HG02870 (cell line): ENCODE measurements around the gene PITRM1.

Source experiments
- ATAC-seq: cut with Tn5 transposase; IDR thresholded peaks from one replicate; pipeline ENCODE4 v1.9.1; 2021; ENCODE audit warnings: mild to moderate bottlenecking, moderate library complexity; ENCODE audit not compliant: unreplicated experiment

The PITRM1 gene

DNA sequence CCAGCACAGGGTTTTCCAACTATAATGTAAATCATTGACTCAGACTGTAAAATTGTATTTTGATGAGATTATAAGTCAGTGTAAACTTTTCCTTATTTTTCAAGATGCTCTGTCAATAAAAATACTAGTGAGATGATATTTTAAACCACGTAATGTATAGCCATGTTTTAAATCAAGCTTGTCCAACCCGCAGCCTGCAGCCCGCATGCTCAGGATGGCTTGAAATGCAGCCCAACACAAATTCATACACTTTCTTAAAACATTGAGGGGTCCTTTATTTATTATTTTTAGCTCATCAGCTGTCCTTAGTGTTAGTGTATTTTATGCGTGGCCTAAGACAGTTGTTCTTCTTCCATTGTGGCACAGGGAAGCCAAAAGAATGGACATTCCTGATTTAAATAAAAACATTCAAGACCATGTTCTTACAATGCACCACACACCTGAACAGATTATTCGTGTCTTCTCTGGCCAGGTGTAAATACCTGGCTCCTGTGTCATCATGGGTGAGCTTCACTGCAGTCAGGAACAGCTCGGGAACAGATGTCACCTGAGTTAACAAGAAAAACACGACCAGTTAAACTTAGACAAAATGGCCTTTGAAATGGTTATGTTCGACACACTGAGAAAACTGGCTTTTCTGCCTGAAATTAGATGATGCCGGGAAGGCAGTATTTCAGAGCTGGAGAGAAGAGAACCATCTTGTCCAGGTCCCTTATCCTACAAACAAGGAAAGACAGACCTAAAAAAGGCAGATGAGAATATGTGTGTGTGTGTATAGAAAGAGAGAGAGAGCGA, 5.9 kb downstream of the PITRM1 start:
- ATAC-seq = no peak

DNA sequence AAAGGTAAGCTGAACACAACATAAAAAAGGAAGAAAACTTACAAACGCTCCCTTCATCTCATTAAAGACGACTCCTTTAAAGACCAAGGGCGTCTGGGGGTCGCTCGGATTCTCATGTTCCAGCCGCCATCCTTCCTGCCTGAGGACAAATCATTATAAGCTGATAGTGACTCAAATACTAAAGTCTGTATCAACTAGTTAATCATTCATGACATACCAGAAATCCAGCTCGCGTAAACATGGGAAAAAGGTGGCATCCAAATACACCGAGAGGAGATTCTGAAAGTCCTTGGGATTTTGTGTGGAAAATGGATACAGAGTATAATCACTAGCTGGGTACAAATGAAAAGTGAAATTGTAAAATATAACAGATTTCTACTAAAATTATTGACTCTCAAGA, 7.4 kb downstream of the PITRM1 start:
- ATAC-seq = no peak

DNA sequence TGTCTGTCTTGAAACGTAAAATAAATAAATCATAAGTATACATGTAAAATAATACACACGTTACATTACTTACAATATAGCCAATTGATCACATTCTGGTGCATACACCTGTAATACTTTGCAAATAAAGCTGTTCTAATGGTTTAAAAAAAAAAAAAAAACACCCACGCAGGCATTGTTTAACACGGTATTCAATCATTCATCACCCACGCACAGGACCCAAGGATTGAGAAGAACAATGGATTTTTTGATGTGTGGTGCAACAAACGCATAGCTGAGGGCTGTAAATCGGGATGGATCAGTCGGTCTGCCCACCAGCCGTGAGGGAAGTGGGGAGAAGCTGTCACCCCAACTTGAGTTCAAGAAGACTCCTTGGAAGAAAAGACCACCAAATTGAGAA, 8.7 kb downstream of the PITRM1 start:
- no peak for ATAC-seq

DNA sequence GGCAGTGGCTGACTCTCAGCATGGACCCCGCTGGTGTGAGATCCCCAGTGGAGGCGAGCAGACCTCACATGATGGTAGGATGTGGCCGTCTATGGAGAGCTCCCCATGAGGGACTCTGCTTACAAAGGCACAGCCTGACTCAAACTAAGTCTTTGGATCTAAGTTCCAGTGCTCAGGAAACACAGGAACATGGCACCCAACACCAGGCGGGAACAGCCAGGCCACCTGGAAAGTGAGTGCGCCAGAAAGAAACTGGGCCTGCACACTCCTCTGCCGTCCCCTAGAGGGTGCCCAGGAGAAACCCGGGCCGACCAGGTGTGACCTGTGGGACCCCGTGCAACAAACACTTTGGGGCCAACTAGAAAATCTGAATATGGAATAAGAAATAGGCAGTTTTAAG, 10.0 kb downstream of the PITRM1 start:
- no peak for ATAC-seq

DNA sequence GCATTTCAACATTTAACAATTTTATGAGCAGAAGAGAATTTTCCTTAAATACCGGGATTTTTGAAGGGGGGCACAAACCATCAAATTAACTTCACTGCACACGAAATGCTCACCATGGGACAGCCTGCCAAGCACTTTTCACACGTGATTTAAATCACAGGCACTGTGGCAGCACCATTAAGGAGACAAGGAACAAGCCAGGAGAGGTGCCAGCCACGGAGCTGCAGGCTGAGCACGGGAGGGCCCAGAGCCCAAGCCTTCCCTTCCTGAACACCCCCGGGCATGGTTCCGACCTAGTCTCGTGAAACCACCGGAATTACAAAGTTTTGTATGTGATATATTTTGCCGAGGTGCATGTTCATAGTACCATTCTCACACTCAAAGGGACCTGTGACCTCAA, 13.4 kb downstream of the PITRM1 start:
- no peak for ATAC-seq

DNA sequence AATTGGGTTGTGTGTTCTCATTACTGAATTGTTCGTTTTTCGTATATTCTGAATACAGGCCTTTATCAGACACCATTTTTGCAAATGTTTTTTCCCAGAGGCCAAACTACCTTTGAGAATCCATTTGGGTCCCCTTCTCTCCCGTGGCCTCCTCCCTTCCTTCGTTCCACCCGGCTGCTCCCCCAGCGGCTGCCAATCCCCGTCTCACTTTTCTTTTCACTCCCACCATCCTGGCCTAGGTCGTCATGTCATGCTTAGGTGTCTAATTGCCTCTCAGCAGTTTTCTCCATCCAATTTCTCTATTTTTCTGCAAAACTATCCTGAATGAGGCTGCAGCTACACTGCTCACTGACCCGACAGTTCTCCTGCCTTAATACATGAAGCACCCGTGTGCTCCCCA, 17.9 kb downstream of the PITRM1 start:
- ATAC-seq = no peak

DNA sequence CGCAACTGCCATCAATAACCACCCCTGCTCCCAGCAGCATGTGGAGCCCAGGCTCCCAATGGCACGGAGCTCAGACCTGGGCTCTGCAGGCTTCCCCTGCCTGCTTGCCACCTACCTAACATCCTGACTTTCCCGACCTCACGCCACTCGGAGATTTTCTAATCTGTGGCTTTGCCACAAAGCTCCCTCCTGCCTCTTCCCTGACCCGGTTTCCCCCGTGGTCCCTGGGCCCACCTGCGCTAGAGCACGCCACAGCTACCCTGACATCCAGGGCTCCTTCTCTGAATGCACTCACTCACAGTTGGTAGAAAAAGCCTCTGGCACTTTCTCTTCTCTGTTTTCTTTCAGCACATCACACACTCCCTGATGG, 20.0 kb downstream of the PITRM1 start:
- no peak for ATAC-seq

DNA sequence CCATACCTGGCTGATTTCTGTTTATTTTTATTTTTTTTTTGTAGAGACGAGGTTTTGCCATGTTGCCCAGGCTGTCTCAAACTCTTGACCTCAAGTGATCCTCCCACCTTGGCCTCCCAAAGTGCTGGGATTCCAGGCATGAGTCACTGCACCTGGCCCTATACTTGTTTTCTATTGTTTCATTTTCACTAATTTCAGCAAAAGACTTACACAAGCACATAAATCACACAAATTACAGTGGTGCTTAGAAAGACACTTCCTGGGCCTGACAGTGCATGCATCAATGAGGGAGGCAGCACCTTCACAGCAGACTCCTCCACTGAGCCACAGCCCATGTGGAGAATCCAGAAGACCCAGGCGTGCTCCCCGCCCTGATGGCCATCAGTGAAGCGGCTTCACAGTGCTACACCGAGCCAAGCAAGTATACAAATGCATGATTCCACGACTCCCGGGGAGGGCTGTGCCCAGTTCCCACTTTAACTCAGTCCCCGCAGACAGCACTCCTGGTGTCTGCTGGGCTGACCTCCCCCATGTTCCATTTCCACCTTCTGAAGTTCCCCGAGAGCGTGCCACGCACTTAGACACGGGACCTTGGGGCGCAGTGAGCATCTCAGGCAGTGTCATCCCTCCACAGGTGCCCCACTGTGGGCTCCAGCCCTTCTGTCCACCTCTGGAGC, 20.6 kb downstream of the PITRM1 start:
- ATAC-seq = no peak

DNA sequence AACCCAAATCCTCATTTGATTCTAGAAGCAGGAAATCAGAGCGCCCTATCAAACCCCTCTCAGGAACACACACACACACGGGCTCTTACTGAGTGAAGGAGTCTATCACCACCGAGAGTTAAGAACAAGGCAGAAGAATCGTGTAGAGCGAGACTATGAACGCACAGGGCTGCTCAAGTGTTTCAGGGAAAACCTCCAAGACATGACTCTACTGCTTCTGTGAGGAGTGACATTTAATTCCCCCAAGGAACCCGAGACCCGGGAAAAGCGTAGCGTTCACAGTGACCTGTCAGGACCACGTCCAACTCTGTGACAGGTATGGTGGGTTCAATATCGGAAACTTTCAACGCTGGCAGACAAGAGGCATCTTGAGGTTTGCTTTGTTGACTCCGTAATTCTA, 21.6 kb downstream of the PITRM1 start:
- no peak for ATAC-seq

DNA sequence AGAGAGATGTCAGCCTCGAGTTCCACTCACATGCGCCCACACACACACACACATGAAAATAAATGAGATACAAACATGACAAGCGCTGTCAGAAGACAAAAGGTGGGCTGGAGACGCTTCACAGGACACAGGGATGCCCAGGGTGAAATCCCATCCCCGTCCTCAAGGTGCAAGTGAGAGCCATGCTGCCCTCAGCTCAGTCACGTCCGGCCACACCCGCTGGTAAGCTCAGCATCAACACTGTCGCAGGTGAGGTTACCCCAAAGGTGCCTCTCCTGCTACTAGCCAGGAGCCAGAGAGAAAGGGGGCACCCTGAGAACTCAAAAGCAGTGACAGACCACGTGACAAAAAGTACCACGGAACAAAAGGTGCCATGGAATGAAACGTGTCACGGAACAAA, 22.2 kb downstream of the PITRM1 start:
- ATAC-seq = no peak

DNA sequence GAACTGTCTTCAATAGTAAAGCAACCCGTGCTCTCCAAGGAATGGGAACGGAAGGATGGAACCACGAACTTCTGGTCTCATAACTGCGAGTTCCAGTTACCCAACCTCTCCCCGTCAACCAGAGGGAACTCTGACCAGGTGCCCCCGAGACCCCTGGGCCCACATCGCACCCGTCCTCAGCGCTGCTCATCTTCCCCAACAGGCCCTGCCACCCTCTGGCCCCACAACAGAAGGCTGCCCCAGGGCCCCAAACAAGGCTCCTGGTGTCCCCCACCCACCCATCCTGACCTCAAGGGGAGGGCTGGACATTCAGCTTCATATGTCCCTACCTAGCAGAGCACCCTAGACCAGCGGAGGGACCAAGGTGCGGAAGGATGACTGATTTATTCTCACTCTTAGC, 22.7 kb downstream of the PITRM1 start:
- no peak for ATAC-seq

DNA sequence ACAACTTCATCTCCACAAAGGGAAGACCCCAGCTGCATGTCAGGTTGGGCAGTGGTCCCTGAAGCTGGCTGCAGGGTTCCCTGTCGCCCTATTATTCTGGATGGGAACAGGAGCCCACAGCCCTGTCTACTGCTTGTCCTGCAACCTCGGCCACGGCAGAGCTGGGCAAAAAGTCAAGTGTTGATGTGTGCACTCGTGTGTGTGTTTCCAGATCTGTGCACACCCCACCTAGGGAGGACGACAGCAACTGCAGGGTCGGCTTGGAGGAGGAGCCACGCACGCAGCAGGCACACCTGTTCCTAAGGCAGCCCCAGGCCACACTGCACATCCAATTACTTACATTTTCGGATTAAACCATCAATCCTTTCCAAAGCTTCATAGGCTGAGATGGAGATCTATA, 23.6 kb downstream of the PITRM1 start:
- no peak for ATAC-seq

DNA sequence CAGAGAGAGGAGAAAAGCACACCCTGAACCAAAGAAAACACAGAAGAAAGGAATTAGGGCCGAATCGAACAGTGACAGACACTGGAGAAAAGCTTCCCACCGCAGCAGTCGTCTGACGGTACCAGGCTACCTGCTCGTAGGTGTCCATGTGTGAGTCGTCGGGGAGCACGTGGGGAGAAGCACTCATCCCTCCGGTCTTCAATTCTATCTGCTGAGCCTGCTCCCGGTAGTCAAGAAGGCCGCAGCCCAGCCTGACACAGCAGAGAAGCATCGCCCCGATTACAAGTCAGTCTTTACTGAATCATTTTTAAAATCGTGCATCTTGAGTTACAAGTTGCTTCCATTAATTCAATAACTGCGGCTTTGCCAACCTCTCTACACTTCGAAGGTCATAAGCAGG, 24.5 kb downstream of the PITRM1 start:
- ATAC-seq = no peak

DNA sequence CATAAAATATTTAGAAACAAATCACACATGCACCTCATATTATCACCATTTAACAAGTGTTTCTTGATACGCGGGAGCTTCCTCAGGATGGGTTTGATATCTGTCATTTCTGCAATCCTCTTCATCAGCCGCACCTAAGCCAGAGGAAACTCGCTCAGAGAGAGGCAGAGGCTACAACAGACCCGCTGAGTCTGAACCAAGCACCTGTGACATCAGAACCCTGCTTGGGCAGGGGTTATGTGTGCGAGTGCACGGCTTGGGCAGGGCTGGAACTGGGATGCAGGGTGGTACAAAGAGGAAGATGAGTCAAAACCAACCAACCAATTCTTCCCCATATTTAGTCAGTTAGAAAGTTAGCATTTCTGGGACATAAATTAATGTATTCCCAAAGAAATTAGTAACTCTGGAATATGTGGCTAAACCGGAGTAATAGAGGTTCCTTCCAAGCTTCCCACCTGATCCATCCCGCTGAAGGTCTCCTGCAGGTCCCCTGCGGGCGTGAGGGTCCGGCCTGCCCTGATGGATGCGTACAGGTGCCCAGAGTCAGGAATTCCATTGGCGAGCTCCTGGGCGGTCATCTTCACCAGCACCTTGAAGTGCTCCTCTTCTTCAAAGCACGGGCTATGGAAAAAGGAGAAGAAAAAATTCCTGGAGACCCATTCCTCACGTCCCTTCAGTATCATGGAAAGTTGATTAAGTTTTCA, 25.3 kb downstream of the PITRM1 start:
- ATAC-seq = no peak

DNA sequence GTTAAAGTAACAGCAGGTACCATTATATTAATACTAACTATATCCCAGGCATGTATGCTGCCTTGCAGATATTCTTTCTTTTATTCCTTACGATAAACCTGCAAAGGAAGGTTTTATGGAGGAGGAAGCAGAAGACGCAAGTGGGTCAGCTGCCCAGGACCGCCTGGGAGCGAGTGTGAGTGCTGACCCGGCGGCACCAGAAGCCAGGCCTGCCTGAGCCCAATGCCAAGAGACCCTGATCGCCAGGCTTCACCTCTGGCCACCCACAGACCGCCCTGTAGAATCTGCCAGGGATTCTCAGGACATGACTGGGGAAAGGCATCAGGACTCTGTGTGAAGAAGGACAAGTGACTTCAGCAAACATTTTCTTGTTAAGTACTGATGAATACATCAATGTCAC, 26.3 kb downstream of the PITRM1 start:
- no peak for ATAC-seq

DNA sequence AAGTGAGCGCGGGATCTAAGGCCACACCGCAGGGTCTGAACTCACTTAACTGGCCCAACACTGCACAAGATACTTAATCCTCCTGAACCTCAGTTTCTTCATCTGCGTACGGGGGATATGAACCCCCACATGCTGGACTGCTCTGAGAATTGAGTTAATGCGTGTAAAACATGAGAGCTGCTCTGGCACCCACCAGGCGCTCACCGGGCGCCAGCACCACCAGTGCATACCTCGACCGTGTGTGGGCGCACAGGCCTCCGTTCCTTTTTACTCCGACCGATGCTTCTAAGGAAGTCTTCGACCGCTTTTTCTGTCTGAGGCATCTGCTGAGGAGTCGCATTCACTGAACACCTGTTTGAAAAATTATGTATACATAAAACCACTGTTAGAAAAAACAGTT, 27.2 kb downstream of the PITRM1 start:
- ATAC-seq = no peak

DNA sequence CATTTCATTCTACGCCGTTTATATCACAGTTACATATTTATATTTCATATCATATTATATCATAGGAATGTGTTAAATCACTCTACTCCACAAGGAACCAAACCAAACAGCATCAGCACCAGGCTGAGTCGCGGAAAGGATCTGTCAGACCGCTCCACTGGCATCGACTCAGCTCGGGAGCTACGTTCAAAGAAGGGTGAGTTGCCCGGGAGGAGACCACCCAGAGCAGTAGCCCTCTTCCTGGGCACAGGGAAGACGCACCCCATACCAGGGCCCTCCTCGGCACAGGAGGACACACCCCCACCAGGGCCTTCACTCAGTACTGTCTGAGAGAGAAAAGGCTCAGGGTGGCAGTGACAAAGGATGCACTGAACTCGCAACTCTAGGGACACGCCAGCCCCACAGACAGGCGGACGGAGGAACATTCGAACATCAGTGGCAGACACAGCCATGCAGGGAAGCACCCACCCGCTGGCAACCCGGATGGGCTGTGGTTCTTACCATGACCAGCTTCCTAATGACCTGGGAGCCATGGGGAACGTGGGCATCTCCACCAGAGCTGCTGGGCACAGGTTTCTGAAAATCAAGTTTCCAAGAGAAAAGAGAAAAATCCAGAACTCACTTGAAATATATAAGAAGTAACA, 28.7 kb downstream of the PITRM1 start:
- no peak for ATAC-seq

DNA sequence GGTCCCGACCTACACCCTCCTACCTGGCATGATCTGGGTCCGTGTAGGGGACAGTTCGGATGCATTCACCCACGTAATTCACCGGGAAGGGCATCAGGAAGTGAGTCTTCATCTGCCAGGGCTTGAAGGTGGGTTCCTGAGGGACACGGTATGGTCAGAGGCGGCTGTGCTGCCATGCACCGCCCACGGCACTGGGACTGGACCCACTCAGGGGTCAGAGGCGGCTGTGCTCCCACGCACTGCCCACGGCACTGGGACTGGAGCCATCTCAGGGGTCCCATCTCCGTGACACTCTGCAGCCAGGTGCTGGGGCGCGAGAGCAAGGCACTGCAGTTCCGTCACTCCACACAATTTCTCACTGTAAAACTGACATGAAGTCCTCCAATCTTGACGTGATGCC, 29.2 kb downstream of the PITRM1 start:
- no peak for ATAC-seq

DNA sequence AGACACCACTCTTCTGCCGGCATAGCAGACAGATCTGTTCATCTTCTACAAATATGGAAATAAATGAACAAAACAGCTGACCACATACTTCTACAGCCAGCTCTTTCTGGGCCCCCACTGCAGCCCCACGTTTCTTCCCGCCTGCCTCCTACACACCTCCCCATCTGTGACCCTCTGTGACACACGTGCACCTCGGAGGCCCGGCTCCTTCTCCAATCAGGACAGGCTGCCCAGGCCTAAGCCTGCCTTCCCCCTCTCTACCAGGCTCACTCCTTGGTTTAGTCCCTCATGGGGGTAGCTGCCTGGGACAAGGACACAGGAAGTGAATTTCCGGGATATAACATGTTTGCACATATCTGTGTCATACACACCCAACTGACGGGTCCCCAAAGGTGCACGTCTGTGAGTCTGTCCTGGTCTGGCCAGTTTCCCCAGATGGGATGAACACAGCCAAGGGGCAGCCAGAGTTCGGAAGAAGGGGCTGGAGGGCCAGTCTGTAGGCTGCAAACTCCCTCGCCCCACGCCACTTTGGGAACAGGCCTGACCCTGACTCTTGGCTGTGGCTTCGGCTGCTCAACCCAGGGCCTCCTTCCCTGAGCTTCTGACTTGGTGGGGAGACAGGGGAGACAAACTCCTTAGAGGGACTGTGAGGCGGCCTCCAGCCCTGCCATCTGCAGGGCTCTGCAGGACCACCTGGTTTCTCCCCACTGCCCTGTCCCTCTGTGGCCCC, 30.3 kb downstream of the PITRM1 start:
- ATAC-seq = no peak

DNA sequence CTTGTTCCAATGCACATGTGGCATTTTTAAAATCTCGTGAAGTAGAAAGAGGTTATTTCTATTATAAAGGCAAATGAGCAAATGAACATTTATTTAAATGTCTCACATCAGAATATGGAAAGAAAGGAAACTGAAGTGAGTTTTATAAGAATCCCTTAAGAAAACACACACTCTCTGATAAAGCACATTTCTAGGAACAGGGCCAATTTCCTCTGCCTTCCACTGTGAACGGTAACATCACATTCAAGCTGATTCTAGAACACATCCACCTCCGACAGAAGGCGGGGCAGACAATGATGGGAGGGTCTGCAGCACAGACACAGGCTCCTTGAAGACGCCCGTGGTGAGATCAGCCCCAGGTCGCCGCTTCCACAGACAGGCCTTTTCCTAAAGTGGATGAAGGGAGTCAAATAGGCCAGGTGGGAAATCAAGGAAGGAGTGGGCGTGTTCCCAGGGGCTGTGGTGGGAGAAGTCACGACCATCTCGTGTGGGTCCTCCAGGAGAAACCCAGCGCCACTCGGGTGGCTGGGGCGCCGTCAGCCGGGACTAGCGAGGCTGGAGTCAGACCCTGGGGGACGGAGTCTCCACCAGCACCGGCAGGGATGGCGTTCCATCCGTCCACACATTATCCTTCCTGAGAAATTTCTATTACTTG, 31.1 kb downstream of the PITRM1 start:
- no peak for ATAC-seq

DNA sequence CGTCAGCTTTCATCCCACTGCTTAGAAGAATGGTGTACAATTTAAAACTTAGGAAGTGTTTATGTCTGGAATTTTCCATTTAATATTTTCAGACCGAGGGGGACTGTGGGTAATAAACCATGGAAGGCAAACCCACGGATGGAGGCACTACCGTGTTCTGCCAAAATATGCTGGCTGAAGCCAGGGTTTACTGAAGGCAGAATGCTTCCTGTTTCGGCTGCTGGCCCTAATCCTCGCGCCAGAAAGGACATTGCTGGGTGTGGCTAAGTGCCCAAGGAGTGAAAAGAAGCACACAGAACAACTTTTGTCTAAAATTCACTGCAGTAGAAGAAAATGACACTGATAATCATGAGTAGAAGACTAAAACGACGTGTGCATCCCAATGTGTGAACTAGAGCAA, 32.3 kb downstream of the PITRM1 start:
- ATAC-seq = no peak
